ENCODE measurements around the gene KCNK1.

KCNK1 gene

GRCh38 chr1:233613252-233614172 lies at the start of gene KCNK1:
KCNK1 (plus strand) TSS chr1:233614106; CDS start chr1:233614172, 66 bp downstream.
- peak; percentile 90 for DNase-seq (ENCODE audit: low spot score)

DNA sequence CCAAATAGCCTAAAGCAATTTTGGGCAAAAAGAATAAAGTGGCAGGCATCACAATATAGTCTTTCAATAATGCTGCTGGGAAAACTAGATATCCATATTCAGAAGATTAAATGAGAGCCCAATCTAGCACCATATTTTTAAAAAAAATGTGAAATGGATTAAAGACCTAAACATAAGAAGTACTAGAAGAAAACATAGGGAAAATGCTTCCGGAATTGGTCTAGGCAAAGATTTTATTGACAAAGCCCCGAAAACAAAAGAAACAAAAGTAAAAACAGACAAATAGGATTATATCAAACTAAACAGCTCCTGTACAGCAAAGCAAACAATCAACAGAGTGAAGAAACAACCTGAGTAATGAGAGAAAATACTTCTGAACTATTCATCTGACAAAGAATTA lies 48.6 kb upstream of the KCNK1 start:
- no peak for DNase-seq (ENCODE audit: low spot score)

DNA sequence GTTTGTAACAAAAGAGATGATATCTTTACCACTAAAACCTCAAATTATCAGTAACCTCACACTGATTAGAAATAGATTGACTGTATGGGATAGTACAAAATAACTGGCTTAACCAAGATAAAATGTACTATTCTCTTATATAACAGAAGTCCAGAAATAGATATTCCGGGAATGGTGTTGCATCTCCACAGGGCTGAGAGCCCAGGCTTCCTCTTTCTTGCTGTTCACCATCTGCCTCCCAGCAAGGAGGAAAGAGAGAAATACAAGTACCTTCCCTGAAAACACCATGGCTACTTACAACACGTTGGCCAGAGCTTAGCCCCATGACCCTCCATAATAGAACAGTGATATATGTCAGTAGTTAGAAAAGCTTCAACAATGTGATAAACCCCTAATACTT lies 47.0 kb upstream of the KCNK1 start:
- no peak for DNase-seq (ENCODE audit: low spot score)

GRCh38 chr1:233569636-233570035 lies 44.3 kb upstream of the KCNK1 start:
- no peak for DNase-seq (ENCODE audit: low spot score)

- DNase-seq (ENCODE audit: low spot score) = no peak
Observed at GRCh38 chr1:233570216-233570615, 43.7 kb upstream of the KCNK1 start.

GRCh38 chr1:233570706-233571105 lies 43.2 kb upstream of the KCNK1 start:
- DNase-seq (ENCODE audit: low spot score) = no peak

DNA sequence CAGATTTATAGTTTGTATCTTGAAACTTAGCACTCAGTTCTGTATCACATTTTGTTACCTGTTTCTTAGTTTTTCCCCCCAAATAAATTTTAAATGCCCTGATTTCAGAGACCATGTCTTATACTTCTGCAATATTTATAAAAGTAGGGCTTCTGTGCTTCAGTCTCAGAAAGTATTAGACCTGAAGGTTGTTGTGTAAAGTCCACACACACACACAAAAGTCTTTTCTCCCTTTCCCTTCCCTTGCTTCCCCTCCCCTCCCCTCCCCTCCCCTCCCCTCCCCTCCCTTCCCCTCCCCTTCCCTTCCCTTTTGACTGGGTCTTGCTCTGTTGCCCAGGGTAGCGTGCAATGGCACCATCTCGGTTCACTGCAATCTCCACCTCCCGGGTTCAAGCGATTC lies 41.0 kb upstream of the KCNK1 start:
- DNase-seq (ENCODE audit: low spot score) = no peak

GRCh38 chr1:233575450-233575849 lies 38.5 kb upstream of the KCNK1 start:
- no peak for DNase-seq (ENCODE audit: low spot score)

GRCh38 chr1:233582439-233582838 lies 31.5 kb upstream of the KCNK1 start:
- no peak for DNase-seq (ENCODE audit: low spot score)

GRCh38 chr1:233584376-233584775 lies 29.5 kb upstream of the KCNK1 start:
- DNase-seq (ENCODE audit: low spot score) = no peak

DNA sequence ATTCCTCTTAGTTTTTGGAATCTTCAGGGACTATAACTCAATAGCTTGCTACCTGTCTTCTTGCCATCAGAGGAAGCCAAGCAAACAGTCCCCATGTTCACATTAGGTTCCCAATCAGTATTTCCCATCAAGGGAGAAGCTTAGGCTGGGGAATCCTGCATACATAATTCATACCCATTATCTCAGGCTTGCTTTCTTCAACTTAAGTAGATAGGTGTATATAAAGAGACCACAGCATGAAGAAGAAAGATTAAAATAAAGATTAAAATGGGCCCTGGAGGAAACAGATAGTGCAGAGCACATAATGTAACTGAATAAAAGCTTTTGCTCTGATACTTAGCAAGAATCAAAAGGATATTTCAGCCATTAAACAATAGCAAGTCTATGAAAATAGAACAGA lies 29.0 kb upstream of the KCNK1 start:
- no peak for DNase-seq (ENCODE audit: low spot score)

DNA sequence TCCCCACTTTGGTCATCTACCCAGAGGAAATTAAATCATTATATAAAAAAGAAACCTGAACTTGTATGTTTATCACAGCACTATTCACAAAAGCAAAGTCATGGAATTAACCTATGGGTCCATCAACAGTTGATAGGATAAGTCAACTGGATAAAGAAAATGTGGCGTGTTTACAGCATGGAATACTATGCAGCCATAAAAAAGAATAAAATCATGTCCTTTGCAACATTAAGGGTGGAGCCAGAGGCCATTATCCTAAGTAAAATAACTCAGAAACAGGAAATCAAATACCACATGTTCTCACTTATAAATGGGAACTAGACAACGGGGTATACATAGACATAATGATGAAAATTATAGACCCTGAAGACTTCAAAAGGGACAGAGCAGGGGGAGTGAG lies 27.6 kb upstream of the KCNK1 start:
- no peak for DNase-seq (ENCODE audit: low spot score)

- no peak for DNase-seq (ENCODE audit: low spot score)
Observed at GRCh38 chr1:233587196-233587595, 26.7 kb upstream of the KCNK1 start.

DNA sequence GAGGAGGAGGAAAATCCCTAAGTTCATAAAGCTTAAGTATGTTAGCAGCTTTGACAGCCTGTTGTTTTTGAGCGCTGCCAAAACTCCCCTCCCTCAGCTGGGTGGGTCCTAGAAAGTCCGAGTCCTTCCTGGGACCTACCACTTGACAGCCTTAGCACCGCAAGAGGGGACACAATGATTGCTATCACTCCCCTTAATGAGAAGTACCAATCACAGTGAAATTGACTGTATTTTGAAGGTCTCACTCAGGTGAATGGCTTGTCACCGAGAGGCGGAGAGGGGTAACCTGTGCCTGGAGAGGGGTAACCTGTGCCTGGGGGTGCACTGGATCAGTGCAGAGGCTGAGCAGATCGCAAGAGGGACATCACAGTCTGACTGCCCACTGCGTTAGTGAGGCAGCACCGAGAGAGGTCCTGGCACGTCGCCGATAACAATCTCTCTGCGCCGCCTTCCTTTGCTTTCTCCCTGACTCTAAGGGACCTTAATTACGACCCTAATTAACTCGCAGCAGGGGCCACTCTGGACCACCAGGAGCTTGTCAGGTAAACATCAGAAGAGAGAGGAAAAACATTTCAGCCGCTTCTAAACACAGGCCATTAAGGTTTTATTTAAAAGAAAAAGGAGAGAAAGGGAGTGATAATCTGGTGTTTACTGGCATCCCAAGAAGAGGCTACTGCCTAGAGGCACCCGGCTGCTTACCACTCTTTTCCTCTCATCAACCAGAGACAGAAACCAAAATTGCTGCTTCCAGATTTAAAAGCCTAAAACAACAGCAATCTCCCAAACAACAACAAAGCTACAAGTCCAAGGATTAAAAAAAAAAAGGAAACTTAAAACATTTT lies 25.7 kb upstream of the KCNK1 start:
- DNase-seq (ENCODE audit: low spot score) = no peak

DNA sequence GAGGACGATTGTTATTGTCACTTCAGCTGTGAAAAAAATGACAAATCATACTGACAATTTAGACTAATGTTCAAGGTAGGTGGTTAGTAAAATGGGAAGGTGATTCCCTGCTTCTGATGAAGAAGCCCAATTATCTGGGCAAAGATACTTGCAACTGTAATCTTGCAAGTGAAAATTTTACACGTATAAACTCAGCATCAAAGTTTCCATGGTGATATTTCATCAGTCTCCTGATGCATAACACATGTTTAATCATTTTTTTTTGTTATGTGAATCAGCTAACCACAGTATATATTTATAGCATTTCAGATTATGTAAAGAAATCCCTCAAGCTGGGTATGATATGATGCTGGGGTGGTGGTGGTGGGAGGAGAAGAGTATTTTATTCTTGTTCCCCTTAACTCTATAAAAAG lies 16.4 kb upstream of the KCNK1 start:
- peak; percentile 32 for DNase-seq (ENCODE audit: low spot score)

DNA sequence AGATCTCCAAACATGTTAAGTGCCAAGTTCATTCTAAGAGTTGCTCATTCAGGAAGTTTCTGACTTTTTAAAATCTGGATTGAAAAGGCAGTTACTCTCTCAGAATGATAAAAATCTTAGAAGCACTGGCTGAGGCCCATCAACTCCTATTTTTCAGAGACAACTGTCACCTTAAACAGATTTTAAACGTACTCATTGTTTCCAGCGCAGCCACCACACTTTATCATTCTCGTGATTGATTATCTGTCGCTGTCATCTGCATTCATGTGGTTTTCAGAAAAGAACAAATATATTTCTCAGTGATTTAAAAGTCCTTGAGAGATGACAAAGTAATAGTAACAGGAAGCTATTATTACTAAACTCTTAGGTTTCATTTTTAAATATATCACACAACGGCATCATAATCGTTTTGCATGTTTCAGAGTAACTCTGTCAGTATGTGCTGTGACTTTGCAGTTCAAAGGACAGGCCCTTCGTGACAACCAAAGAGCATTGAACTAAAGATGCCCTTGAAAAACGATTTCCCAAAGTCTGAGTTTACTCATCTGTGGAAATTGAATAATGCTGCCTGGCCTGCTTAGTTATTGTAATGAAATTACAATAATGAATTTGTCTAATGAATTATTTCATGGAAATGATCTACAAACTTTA lies 14.9 kb upstream of the KCNK1 start:
- no peak for DNase-seq (ENCODE audit: low spot score)

DNA sequence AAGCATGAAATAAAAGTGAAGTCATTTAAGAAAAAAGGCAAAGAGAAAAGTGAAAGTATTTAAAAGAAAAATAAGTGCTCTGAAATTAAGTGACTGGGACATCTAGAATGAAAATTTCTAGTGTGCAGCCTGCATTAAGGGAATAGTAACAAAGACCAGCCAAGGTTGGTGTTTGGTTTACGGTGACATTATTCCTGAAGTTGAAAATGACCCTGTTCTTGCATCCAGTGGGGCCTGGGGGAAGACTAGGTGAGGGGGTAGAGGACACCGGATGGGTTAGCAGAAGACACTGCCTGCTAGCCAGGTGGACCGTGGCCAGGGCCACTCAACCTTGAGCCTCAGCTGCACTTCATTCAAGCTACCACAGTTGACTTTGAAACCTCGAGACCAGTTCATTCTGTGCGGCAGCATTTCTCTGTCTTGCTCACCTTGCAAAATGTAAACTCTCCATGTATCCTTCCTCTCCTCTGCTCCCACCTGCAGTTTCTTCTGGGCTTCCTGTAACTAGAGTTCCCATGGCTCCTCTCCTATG lies 14.3 kb upstream of the KCNK1 start:
- no peak for DNase-seq (ENCODE audit: low spot score)

GRCh38 chr1:233600488-233600887 lies 13.4 kb upstream of the KCNK1 start:
- DNase-seq (ENCODE audit: low spot score) = no peak

DNA sequence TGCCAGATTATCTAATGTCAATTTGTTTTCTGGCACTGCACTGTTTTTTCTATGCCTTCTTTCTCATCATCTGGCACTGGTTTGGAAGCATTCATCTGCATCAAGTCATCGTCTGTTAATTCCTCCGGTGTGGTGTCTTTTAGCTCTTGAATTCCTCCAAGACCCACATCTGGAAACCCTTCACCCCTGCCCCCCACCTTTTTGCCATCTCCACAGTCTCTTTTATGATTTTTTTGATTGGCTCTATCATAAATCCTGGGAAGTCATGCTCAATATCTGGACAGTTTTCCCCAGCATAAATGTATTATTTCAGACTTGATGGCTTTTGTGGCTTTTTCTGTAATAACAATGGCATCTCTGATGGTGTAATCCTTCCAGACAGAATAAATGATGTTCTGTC lies 10.4 kb upstream of the KCNK1 start:
- no peak for DNase-seq (ENCODE audit: low spot score)

DNA sequence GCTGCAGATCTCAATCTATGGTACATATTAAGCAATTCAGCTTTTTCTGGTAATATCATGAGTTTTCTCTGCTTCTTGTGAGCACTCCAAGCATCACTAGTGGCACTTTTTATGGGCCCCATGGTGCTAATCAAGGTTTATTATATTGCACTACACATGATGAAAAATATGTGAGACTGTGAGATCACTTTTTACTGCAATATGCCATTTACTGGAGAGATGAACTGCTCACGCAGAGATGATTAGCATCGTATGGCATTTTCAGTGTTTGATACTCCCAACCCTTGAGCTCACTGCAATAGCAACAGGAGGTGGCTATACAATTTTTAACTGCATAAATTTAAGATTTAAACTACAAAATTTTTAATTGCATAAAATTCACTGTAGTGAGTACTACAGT lies 8.7 kb upstream of the KCNK1 start:
- DNase-seq (ENCODE audit: low spot score) = no peak

DNA sequence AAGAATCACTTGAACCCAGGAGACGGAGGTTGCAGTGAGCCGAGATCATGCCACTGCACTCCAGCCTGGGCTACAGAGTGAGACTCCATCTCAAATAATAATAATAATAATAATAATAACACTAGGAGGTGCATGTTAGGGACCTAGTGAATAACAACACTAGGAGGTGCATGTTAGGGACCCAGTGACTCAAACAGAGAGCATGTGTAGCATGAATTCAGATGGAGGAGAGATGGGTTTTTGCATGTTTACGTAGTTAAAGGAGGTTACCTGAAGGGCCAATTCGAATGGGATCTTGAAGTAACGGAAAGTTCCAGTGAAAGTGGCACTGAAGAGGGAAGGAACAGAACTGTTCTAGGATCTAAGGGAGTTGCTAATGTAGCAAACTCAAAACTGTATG lies 7.1 kb upstream of the KCNK1 start:
- DNase-seq (ENCODE audit: low spot score) = no peak

Measured in RKO (cell line).